NCI-H1694 treated with DMSO at 0.1 percent for 48 hours (cell line): Measurements from ENCODE around the gene TEAD4.

Experiments
- DNase-seq: peaks from one replicate; lab custom pipeline; 2025; lab: John Stamatoyannopoulos, UW

The TEAD4 gene

DNA sequence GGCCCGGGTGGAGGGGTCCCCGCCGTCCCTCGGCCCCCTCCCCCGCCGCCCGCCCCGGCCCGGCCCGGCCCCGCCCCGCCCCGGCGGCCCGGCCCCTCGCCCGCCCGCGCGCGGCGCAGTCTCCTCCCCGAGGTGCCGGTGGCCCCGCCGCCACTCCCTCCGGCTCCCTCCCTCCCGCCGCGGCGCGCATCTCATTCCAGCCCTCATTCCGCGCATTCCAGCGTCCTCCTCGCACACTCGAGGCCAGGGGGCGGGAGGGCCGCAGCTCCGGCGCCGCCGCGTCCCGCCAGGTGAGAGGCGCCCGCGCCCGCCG is at the start of gene TEAD4:
Gene TEAD4 (plus strand): TSS at position 206 of the 313 bp plus-strand sequence.
- peak; percentile 56 for DNase-seq

DNA sequence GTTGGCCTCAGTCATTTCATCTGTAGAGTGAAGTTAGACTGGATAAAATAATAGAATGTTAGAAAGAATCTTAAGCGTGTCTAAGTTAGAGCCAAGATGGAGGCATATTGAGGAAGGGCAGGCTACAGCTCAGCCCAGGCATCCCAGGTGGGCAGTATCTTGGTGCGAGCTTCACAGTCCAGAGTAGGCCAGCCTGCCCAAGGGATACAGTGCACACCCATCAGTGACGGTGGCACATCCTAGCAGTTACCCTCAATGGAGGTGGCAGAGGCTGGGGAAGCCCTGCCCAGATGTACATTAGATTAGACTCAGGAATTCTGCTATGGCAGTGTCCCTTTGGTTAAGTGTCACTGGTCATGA is 47.0 kb upstream of the TEAD4 start:
- no peak for DNase-seq

DNA sequence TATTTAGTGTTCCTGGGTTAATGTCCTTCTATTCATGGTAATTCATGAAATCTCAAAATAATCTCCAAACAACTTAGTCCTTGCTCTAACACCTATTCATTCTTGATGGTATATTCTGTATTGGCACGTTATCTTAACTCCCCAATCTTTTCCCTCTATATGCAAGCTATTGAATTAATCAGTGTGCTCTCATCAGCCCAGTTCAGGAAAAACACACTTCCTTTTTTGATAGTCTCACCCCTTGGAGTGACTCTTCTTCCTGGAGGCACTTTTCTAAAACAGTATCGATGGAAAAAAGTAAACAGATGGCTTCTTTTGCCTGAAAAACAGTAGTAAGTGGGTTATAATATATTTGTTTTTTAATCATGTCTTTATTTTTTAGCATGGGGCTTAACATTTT is 39.9 kb upstream of the TEAD4 start:
- DNase-seq = no peak

DNA sequence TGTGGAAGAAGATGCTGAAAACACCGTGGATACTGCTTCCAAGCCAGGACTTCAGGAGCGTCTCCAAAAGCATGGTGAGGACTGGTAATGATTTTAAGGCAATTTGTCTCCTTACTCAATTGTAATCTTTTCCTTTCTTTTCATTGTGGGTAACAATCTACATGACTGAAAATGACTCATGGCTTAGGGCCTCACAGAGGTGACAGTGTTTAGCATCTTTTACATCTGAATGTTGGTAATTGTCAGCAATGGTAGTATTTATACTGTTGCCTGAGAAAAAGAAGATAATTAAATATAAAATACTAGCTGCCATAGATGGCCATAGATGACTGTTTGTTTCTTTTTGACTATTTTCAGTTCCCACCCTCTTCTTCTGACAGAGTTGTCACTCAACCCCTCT is 36.9 kb upstream of the TEAD4 start:
- DNase-seq = no peak

DNA sequence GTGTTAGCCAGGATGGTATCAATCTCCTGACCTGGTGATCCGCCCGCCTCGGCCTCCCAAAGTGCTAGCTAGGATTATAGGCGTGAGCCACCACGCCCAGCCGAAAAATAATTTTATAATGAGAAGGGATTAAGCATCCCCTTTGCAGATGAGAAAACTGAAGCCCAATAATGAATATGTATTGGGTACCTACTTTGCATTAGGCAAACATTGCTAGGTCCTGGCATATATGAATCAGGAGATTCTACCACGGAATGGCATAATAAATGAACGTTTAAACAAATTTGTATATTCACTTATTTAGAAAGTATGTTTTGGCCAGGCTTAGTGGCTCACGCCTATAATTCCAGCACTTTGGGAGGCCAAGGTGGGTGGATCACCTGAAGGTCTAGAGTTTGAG is 36.1 kb upstream of the TEAD4 start:
- no peak for DNase-seq

DNA sequence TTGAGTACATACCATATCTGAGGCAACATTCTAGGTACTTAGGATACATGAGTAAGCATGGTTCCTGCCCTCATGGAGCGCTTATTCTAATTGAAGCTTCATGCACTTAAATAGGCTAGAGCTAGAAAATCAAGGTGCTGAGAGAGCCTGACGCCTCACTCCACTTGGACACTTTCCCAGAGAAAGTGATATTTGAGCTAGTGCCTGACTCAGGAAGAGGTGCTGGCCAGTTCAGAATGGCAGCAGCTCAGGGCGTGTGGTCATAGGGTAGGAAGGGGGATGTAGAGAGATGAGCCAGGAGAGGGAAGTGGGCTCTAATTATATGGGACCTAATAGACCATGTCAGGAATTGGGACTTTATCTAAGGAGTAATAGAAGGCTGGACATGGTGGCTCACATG is 35.2 kb upstream of the TEAD4 start:
- no peak for DNase-seq

DNA sequence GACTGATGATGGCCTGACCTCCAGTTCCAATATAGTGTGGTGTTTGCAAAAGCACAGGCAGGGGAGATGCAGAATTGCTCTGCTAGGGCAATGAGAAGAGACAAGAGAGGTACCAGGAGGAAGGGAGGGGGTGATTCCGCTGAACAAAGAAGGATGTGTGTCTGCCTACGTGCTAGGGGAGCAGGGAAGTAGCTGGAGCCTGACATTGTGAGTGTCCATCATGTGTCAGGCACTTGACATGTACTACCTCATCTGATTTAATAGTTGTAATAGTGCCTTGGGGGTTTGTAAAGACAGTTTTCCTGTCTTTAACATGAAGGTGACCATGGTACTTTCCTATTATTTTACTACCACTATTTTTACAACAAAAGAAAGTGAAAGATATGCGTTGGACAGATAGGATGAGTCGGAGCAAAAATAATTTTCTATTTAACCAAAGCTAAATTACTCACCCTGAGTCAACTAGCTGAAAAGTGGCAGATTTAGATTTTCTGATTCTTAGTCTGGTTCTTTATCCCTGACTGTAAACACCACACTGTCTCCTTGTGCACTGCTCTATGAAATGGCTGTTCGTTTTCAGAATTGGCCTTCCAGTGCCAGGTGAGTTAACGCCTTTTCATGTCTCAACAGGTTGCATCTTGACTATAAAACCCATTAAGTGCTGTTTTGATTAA is 33.7 kb upstream of the TEAD4 start:
- no peak for DNase-seq

DNA sequence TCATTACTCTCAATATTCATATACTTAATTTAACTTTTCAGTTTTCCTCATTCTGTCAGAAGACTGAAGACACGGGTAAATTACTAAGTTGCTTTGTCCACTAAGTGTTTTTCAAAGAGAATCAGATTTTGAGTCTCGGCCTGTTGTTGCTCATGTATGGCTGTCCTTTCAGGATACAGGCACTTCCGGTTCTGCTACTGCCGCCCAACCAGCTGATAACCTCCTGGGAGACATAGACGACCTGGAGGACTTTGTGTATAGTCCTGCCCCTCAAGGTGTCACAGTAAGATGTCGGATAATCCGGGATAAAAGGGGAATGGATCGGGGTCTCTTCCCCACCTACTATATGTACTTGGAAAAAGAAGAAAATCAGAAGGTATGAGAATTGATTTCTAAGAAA is 28.3 kb upstream of the TEAD4 start:
- DNase-seq = no peak

DNA sequence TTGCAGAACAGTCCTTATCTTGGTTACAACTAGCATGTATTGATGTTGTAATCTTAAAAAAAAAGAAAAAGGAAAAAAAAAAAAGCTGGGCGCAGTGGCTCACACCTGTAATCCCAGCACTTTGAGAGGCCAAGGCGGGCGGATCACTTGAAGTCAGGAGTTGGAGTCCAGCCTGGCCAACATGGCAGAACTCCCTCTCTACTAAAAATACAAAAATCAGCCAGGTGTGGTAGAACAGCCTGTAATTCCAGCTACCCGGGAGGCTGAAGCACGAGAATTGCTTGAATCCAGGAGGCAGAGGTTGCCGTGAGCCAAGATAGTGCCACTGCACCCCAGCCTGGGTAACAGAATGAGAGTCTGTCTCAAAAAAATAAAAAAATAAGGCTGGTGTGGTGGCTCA is 25.6 kb upstream of the TEAD4 start:
- no peak for DNase-seq

DNA sequence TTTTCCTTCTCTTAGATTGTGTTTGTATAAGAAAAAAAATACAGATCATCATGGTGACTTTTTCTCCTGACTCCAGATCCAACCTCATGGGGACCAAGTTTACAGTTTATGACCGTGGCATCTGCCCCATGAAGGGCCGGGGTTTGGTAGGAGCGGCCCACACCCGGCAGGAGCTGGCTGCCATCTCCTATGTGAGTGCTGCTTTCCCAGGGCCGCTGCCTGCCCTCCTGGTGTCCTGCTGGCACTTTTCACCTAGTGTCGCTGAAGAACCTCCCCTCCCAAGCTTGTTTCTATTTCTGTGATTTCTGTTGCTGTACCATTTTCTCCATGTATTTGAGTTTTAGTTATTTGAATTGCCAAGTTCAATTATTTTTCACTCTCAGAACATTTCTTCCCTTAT is 24.8 kb upstream of the TEAD4 start:
- DNase-seq = no peak

DNA sequence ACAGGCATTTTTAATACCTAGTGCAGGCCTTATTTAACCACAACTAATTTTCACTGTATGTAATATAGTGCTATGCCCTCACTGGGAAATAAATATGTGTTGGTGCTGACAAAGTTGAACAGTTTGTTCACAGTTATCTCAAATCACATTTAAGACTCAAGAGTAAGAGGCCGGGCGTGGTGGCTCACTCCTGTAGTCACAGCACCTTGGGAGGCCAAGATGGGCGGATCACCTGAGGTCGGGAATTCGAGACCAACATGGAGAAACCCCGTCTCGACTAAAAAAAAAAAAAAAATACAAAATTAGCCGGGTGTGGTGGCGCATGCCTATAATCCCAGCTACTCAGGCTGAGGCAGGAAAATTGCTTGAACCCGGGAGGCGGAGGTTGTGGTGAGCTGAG is 22.9 kb upstream of the TEAD4 start:
- no peak for DNase-seq

DNA sequence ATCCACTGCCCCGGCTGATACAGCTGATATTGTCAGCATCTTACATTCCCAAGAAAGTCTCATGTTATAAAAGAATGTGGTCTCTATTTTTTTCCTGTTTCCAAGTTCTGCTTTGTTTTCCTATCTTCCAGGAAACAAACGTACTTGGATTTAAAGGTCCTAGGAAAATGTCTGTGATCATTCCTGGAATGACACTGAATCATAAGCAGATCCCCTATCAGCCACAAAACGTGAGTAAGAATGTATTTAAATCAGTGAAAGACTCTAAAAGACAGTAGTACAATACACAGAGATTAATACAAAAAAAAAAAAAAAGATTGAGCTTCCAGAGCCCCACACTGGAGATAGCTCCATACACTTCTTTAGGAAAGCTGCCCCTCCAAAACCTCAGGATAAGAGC is 21.7 kb upstream of the TEAD4 start:
- no peak for DNase-seq

DNA sequence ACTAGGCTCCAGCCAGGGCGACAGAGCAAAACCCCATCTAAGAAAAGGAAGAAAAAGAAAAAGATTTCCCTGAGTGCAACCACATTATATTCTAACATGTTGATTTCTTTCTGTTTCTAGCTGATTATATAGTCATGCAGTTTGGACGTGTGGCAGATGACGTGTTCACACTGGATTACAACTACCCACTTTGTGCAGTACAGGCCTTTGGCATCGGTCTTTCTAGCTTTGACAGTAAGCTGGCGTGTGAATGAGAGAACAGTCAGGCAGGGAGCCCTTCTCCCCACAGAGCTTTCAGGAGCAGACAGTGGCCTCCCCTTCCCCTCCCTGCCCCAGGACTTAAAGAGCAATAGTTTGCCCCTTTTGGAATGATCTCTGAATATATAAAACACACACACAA is 20.0 kb upstream of the TEAD4 start:
- no peak for DNase-seq

DNA sequence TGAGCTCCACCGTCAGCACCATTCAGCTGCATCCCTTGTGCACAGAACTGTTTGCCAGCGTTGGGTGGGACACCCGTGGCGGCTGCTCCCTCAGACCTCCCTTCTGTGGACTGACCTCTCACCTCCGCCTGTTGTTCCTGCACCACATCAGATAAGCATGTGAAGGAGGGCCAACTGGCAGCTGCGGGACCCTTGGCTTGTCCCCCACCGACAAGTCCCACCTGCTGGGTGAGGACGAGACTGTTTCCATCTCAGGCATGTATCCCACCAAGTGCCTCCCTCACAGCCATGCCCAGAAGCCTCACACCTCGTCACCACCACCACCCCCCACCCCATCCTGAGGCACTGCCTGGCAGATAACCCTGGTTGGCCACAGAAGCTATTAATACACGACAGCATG is 18.6 kb upstream of the TEAD4 start:
- DNase-seq = no peak

DNA sequence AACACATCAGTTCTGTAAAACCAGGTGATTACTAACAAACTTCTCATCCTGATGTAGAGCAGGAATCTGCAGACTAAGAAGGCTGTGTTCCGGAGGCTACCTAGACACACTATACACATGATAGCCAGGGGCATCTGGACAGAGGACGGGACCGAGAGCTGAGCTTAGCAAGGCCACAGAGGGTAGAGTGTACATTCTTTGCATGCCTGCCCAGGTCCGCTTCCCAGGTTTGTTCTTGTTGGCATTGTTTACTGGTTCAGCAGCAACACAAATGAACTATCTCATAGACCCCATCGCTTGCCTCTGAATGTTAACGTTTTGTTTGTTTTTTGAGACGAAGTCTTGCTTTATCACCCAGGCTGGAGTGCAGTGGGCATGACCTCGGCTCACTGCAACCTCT is 17.7 kb upstream of the TEAD4 start:
- no peak for DNase-seq

DNA sequence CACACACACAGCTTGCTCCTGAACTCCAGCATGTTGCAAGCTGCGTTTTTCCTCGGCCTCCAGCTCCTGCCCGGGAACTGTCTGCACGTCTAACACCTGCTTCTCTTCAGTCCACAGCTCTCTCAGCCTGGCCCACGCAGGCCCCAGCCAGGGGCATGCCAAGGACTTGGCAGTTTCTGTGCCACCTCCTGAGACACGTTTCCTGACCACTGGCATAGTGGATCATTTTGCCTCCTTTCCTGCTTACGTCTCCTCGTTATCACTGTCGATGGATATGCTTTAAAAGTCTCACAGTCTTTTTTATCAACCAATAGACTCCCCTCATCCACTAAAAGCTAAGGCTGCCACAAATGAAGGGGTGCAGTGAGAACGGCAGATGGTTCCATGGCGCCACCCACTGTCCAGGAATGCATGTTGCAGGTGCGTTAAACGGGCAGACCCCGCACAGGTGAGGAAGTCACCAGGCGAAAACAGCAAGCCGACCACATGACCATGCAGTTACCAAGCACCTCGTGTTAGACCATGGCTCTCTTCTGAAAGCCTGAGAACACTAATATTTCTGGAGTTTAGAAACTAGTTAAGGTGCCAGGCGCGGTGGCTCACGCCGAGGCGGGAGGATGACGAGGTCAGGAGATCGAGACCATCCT is 14.7 kb upstream of the TEAD4 start:
- DNase-seq = peak; percentile 37

DNA sequence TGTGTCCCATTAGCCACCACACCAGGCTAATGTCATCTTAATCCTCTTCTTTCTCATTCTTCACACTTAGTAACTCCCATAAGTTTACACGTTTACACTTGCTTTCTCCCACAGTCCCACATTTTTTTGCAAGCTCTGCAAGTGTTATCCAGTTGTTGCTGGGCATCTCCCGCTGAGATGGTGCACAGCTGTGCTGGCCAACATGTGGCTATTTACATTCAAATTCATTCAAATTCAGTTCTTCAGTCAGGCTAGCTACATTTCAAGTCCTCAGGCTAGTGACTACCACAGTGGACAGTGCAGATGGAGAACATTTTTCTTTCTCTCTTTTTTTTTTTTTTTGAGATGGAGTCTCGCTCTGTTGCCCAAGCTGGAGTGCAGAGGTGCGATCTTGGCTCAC is 9.8 kb upstream of the TEAD4 start:
- no peak for DNase-seq

DNA sequence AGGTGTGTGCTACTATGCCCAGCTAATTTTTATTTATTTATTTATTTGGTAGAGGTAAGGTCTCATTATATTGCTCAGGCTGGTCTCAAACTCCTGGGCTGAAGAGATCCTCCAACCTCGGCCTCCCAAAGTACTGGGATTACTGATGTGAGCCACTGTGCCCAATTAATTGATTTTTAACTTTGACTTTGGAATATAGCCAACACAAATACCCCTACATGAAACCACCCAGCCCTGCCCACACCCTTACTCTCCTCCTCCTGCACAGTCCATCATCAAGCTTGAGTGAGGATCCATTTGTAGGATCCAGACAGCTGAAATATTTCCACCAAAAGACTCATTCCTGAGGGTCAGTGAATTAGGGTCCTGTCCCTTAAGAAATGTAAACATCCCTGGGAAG is 3.3 kb upstream of the TEAD4 start:
- no peak for DNase-seq

DNA sequence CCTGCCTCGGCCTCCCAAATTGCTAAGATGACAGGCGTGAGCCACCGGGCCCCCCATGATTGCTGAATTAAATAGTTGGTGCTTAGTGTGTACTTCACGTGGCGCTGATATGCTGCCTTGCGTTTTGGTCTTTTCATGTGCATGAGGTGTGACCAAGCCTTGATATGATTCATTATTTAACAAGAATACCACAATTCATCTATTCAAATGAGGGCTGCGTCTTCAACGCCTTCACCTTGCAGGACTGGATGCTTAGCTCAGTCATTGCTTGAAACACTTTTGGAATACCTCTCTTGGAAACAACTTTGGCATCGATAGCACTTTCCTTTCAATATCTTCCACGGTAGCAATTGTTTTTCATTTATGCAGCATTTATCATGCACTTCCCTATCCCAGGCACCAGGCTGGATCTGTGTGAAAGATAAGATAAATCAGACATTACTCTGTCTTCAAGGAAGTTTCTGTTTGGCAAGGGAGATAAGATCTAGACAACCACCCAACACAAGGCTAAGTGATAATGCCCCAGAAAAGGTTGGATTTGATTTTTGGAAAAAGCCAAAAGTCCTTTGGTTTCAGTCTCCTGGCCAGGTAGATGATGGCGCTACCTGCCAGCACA is 1.3 kb upstream of the TEAD4 start:
- no peak for DNase-seq

DNA sequence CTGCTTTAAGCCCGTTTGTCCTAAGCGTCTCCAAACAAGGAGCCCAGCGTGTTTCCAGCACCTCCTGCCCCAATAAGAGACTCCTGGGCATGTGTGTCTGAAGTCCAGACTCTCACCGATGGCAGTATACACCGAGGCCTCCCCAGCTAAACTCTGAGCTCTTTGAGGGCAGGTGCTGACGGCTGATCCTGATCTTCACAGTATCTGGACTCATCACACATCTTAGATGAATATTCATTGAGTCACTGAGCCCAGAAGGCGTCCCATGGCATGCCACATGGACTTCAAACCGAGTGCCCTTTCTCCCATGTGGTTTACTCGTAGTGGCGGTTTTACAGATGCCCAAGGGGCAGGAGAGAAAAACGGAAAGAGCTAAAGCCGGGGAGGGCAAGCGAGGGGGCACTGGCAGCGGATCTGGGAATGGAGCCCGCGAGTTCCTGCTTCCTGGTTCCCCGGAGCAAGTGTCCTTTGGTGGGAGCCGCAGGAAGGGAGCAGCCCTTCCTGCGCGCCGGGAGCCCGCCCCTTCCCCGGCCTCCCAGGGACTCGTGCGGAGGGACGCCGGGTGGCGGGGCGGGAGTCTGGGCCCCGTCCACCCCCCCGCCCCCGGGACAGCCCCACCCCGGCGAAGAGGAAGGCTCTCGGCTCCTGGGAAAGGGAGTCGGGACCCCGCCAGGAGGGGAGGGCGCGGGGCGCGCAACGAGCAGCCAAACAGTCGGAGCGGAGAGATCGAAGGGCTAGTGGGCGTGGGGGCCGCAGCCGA is 585 bp upstream of the TEAD4 start:
- DNase-seq = peak; percentile 74

DNA sequence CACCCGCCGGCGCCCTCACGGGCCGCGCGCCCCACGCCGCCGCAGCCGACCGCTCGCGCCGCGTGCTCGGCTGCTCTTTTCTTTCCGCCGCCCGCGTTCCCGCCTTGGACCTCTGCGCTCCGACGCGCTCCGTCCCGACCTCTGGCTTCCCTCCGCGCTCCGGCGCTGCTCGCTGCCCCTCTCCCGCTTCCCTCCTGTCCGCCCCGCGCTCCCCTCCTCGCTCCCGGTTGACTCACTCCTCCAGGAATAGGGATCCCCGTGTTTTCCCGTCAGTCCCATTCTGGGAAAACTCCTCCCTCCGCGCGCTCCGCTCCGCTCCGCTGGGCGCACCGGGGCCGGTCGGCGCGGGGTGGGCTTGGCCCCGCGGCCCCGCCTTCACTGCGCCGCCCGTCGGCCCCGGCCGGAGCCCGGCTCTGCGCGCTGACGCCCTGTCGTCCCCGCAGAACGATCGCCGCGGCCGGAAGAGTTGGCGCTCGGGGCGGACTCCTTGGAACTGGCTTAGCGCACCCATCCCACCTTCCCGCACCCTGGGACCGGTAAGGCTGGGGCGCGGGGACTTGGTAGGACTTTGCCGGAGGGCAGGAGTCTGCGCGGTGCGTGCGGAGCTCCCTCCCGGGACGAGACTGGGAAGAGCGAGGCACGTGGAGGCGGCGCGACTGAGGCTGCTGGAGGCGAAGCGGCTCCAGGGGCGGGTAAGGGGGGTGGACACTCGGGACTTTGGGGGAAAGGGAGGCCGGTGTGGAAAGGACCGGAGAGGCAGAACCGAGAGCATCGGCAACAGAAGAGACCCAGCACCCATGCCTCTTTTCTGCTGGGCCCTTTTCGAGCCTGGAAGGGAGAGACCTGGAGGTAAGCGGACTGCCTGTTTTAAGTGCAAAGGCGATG is 550 bp downstream of the TEAD4 start:
- DNase-seq = peak; percentile 36

DNA sequence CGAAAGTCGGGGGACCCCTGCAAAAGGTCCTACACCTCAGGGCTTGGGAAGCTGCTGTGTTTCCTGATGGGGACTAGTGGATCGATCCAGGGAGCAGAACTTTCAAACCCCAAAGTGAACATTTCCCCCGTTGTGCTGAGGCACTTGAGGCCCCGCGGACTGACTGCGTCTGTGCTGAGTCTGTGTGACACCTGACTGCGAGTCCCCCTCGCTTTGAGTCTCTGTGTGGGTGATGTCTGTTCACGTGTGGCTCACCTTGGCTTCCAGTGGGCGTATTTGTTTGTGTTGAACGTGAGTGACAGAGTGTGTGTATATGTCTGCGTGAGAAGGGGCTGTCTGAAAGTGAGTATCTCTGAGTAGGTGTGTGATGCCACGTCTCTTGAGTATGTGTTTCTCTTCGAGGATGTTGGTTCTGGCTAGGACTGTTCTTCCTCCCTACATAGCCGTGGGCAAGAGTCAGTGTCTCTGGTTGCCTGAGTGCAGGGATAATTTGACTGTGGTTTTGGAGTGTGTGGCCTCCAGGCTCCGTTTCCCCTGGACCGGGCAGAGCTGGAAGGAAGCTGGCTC is 1.3 kb downstream of the TEAD4 start:
- no peak for DNase-seq
